K562 (cell line): ENCODE measurements around the gene STIM1. TPM values are rescaled to one million over a fixed set of nuclear protein-coding genes. Genes with fewer than 3 reads are reported as not detected.

Experiments
- CBX2 ChIP-seq: fragments of 200-600 bp; sonication (generic); IDR thresholded peaks from one replicate; pipeline ENCODE4 v1.6.1; 2012; ENCODE audit warnings: mild to moderate bottlenecking, low read length, inconsistent platforms; ENCODE audit not compliant: insufficient read depth, poor library complexity, severe bottlenecking
- CGGBP1 ChIP-seq: fragments of 250-450 bp; sonication (Bioruptor Pico); IDR thresholded peaks from 2 replicates; pipeline ENCODE4 v1.9.0; 2021; ENCODE audit warnings: mild to moderate bottlenecking
- CHCHD3 ChIP-seq: fragments of 250-450 bp; sonication (Bioruptor Pico); IDR thresholded peaks from 2 replicates; pipeline ENCODE4 v2.1.2; 2022; ENCODE audit warnings: mild to moderate bottlenecking
- E2F3 ChIP-seq: fragments of 250-450 bp; sonication (Bioruptor Pico); IDR thresholded peaks from 2 replicates; pipeline ENCODE4 v1.4.0; 2020; ENCODE audit warnings: mild to moderate bottlenecking
- EHMT2 ChIP-seq: fragments of 450-650 bp; IDR thresholded peaks from 2 replicates; pipeline ENCODE4 v1.6.1; 2018; ENCODE audit warnings: antibody characterized with exemption
- HEY1 ChIP-seq: fragments of 250-450 bp; sonication (Bioruptor Pico); IDR thresholded peaks from 2 replicates; pipeline ENCODE4 v1.5.0; 2020; ENCODE audit warnings: mild to moderate bottlenecking, moderate library complexity, borderline replicate concordance
- HMG20B ChIP-seq: fragments of 250-450 bp; sonication (Bioruptor Pico); IDR thresholded peaks from 2 replicates; pipeline ENCODE4 v1.5.0; 2021; ENCODE audit warnings: mild to moderate bottlenecking
- HNRNPH1 ChIP-seq: fragments of 200-400 bp; formaldehyde crosslinking; optimal IDR thresholded peaks from 2 replicates; pipeline ENCODE3; 2017; ENCODE audit warnings: low read depth, mild to moderate bottlenecking, low read length, moderate library complexity
- KLF1 ChIP-seq: fragments of 450-650 bp; IDR thresholded peaks from 2 replicates; pipeline ENCODE4 v1.6.1; 2016; ENCODE audit warnings: missing genetic modification characterization, missing compliant biosample characterization
- KLF6 ChIP-seq: fragments of 250-450 bp; sonication (Bioruptor Pico); IDR thresholded peaks from 2 replicates; pipeline ENCODE4 v1.4.0; 2020; ENCODE audit warnings: mild to moderate bottlenecking, moderate library complexity, borderline replicate concordance
- MTA3 ChIP-seq: fragments of 450-650 bp; formaldehyde crosslinking; IDR thresholded peaks from 2 replicates; pipeline ENCODE4 v1.6.1; 2017; ENCODE audit warnings: mild to moderate bottlenecking, borderline replicate concordance
- OTX1 ChIP-seq: fragments of 450-650 bp; formaldehyde crosslinking; IDR thresholded peaks from 2 replicates; pipeline ENCODE4 v1.4.0; 2022; ENCODE audit warnings: mild to moderate bottlenecking
- SFPQ ChIP-seq: fragments of 200-400 bp; formaldehyde crosslinking; IDR thresholded peaks from 2 replicates; pipeline ENCODE4 v1.6.1; 2017; ENCODE audit warnings: mild to moderate bottlenecking, low read depth, low read length, moderate library complexity
- SLC30A9 ChIP-seq: fragments of 250-450 bp; sonication (Bioruptor Pico); IDR thresholded peaks from 2 replicates; pipeline ENCODE4 v1.8.0; 2022; ENCODE audit warnings: mild to moderate bottlenecking, moderate library complexity
- SMAD3 ChIP-seq: fragments of 450-650 bp; formaldehyde crosslinking; conservative IDR thresholded peaks from 2 replicates; pipeline ENCODE4 v1.4.0; 2020; ENCODE audit warnings: mild to moderate bottlenecking
- TAF1 ChIP-seq: IDR thresholded peaks from 2 replicates; pipeline ENCODE4 v1.6.1; 2011; ENCODE audit warnings: mild to moderate bottlenecking, low read length, moderate library complexity; ENCODE audit not compliant: insufficient read depth, control insufficient read depth, severe bottlenecking; ENCODE audit errors: extremely low read depth
- TRIM28 ChIP-seq: fragments of 450-650 bp; IDR thresholded peaks from 2 replicates; pipeline ENCODE4 v1.6.1; 2017
- ZC3H8 ChIP-seq: fragments of 450-650 bp; IDR thresholded peaks from 2 replicates; pipeline ENCODE4 v1.6.1; 2017
- ZFP36 ChIP-seq: fragments of 150-350 bp; IDR thresholded peaks from 2 replicates; pipeline ENCODE4 v1.6.1; 2018; ENCODE audit warnings: low read length, low read depth; ENCODE audit not compliant: partially characterized antibody
- ZNF124 ChIP-seq: sonication (generic); formaldehyde crosslinking; IDR thresholded peaks from 2 replicates; pipeline ENCODE4 v1.8.1; 2022; ENCODE audit warnings: missing genetic modification reagents
- ZNF134 ChIP-seq: fragments of 250-450 bp; sonication (Bioruptor Pico); conservative IDR thresholded peaks from 2 replicates; pipeline ENCODE4 v1.4.0; 2020
- polyA plus RNA-seq, 8 experiments: library from polyadenylated mRNA; depleted of rRNA in 4 of 8; stranded (reverse) in 5 of 8; unstranded in 3 of 8; fragments of >200 nt; fragmentation: Nextera tagmentation in 2 of 8; fragmentation: Illumina TruSeq in 1 of 8; extraction: Ambion mirVana in 2 of 8; extraction: Trizol in 1 of 8; gene quantifications; 2 replicates each; pipeline versions ENCODE4 v1.2.1 to v1.2.3, GENCODE V29; 2011 to 2014; ENCODE audit warnings: inconsistent platforms in 1 of 8, missing spikeins in 1 of 8
- total RNA-seq, 7 experiments: library from RNA; depleted of rRNA in 6 of 7; stranded (reverse); fragments of >200 nt in 6 of 7; fragmentation: Illumina TruSeq in 2 of 7; extraction: Trizol in 2 of 7; gene quantifications; 2 replicates each; pipeline versions ENCODE4 v1.2.1 to v1.2.3, GENCODE V29; 2011 to 2021; ENCODE audit warnings: low replicate concordance in 1 of 7
- TF ChIP-seq, protein P1 (sequence below): fragments of 250-450 bp; sonication (Bioruptor Pico); IDR thresholded peaks from 2 replicates; pipeline ENCODE4 v1.5.0; 2021; ENCODE audit warnings: mild to moderate bottlenecking, moderate library complexity

The STIM1 gene
- total and polyA plus RNA-seq, 9 of the 15 experiments (the other 6 are each of a cell fraction or from before 2014, with no cell fraction given): 7.7 to 50.5 (median 22.5) TPM

- TF ChIP-seq MTA3: no peak
- 0 out of 2 replicates have a peak, but pooled peaks have one; percentile 7 for TF ChIP-seq KLF6 (CRISPR knock-in tag)
- no peak for TF ChIP-seq CGGBP1 (CRISPR knock-in tag)
- no peak for TF ChIP-seq KLF1 (tag)
- TF ChIP-seq SMAD3 (CRISPR knock-in tag): no peak
- no peak for TF ChIP-seq HMG20B (CRISPR knock-in tag)
- TF ChIP-seq TAF1: no peak
- no peak for TF ChIP-seq ZNF134 (CRISPR knock-in tag)
- no peak for TF ChIP-seq HNRNPH1
- TF ChIP-seq ZC3H8: no peak
- TF ChIP-seq ZNF124 (CRISPR knock-in tag): no peak
- TF ChIP-seq OTX1 (CRISPR knock-in tag): 0 out of 2 replicates have a peak, but pooled peaks have one; percentile 22
- no peak for TF ChIP-seq ZFP36
- TF ChIP-seq CHCHD3 (CRISPR knock-in tag): no peak
- no peak for TF ChIP-seq CBX2
- TF ChIP-seq SFPQ: no peak
- no peak for TF ChIP-seq HEY1 (CRISPR knock-in tag)
- no peak for TF ChIP-seq TRIM28
- TF ChIP-seq, protein P1, sequence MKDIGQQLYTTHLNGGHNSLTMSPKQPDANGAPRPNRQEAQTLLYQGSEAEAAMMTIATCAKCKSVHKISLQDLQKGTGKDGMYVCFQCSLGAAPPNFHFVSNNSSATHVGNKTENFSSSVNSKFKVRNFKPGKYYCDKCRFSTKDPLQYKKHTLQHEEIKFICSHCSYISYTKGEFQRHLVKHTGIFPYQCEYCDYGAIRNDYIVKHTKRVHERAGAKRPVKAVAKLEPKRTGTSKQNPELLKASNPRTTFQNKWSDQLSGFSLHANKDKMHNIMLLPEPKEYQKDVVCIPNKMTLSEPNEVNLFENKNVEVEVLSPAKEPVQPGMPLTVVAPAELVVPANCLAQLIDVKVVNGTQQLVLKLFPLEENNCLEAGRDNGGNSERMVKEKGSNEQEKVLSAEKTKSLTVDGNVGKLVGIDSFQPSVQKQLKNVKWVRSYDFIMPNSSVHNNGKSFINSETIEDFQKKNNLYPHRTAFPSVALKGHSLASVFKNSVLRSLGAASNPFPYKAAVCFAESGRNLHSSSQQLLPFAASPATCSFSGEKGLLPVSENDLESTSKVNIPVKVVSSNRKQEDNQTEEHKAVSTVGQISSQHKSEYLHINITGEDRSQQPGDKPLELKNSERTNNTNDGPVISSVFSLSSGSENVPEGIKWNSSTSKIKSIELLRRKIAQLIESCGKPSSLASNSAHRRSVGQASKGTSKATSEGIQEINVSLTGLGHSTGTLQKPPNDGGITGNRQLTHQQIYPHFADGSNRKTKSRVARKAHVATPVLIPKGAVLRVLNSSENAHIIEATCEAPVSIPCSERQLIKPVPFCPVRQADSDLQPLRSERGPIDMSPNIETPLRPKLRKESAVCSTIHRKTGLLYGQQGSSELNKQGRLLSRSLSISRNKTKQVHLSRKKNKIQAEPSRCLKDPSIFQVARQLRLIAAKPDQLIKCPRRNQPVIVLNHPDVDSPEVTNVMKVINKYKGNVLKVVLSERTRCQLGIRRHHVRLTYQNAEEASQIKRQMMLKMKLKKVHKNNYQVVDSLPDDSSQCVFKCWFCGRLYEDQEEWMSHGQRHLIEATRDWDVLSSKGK (CRISPR knock-in tag): no peak
- no peak for TF ChIP-seq EHMT2
- TF ChIP-seq E2F3 (CRISPR knock-in tag): no peak
- no peak for TF ChIP-seq SLC30A9 (CRISPR knock-in tag)
Observed at GRCh38 chr11:3825473-3826154, 29.9 kb upstream of the STIM1 start (continued).
